PC-3 (cell line): ENCODE measurements around the gene PPP1CC.

Experiments
- CTCF ChIP-seq: fragments of 300-600 bp; sonication (generic); conservative IDR thresholded peaks from 2 replicates; pipeline ENCODE4 v1.5.1; 2017; ENCODE audit warnings: antibody characterized with exemption, low read depth, mild to moderate bottlenecking, low read length
- EZH2 ChIP-seq: fragments of 300-600 bp; sonication (generic); IDR thresholded peaks from one replicate; pipeline ENCODE4 v1.6.1; 2017; ENCODE audit warnings: antibody characterized with exemption, mild to moderate bottlenecking, low read length; ENCODE audit not compliant: unreplicated experiment

- TF ChIP-seq CTCF (no peak), EZH2 (no peak)
Observed at GRCh38 chr12:110699591-110700445, 42.9 kb downstream of the PPP1CC start.
